Liver (tissue), 9 donors: ENCODE results near the gene TEX2. TPM values are rescaled to one million over a fixed set of nuclear protein-coding genes. Genes with fewer than 3 reads are reported as not detected.

Experiments used
- DNase-seq: peaks from one replicate; pipeline ENCODE4 v3.0.0-alpha.2; 2017; ENCODE audit warnings: low spot score
- H3K27ac ChIP-seq, 2 donors: one replicate each; pipeline ENCODE4 v1.7.0; 2013; ENCODE audit warnings: inconsistent platforms in 2 of 2, low read length in 2 of 2, control low read depth in 1 of 2, low read depth in 1 of 2, mild to moderate bottlenecking in 1 of 2
- H3K27me3 ChIP-seq, 4 donors: one replicate each; pipeline versions ENCODE4 v1.6.1 to v1.7.0; 2013; ENCODE audit warnings: low read length in 3 of 4, inconsistent platforms in 1 of 4, mild to moderate bottlenecking in 1 of 4, moderate library complexity in 1 of 4; ENCODE audit not compliant: control insufficient read depth in 4 of 4, insufficient read depth in 4 of 4
- H3K36me3 ChIP-seq, 4 donors: one replicate each; pipeline versions ENCODE4 v1.6.1 to v1.7.0; 2013; ENCODE audit warnings: low read length in 3 of 4, mild to moderate bottlenecking in 3 of 4, low read depth in 1 of 4, moderate library complexity in 1 of 4; ENCODE audit not compliant: control insufficient read depth in 4 of 4, insufficient read depth in 3 of 4
- H3K4me1 ChIP-seq, 4 donors: one replicate each; pipeline versions ENCODE4 v1.6.1 to v1.7.0; 2013; ENCODE audit warnings: low read length in 3 of 4, mild to moderate bottlenecking in 3 of 4, moderate library complexity in 1 of 4; ENCODE audit not compliant: control insufficient read depth in 4 of 4, insufficient read depth in 4 of 4
- H3K4me3 ChIP-seq, 3 donors: one replicate each; pipeline versions ENCODE4 v1.6.1 to v1.7.0; 2013; ENCODE audit warnings: low read length in 3 of 3, control low read depth in 1 of 3, low read depth in 1 of 3, mild to moderate bottlenecking in 1 of 3
- H3K9ac ChIP-seq, 2 donors: one replicate each; pipeline ENCODE4 v1.7.0; 2013; ENCODE audit warnings: low read length in 2 of 2, mild to moderate bottlenecking in 2 of 2, moderate library complexity in 2 of 2, control low read depth in 1 of 2, low read depth in 1 of 2
- H3K9me3 ChIP-seq, 4 donors: one replicate each; pipeline versions ENCODE4 v1.6.1 to v1.7.0; 2013; ENCODE audit warnings: low read length in 3 of 4; ENCODE audit not compliant: control insufficient read depth in 4 of 4
- ATF3 ChIP-seq: IDR thresholded peaks from 2 replicates; pipeline ENCODE4 v1.6.1; 2016; ENCODE audit warnings: antibody characterized with exemption
- CTCF ChIP-seq: fragments of 150-350 bp; IDR thresholded peaks from 2 replicates; pipeline ENCODE4 v1.5.1; 2017; ENCODE audit warnings: improper control_type of control experiment, low read depth, low read length; ENCODE audit not compliant: missing input control
- EGR1 ChIP-seq, 2 donors: IDR thresholded peaks; 2 replicates each; pipeline ENCODE4 v1.6.1; 2016 to 2018; ENCODE audit warnings: antibody characterized with exemption in 2 of 2, low read depth in 2 of 2
- FOXA1 ChIP-seq: IDR thresholded peaks from 2 replicates; pipeline ENCODE4 v1.6.1; 2016; ENCODE audit warnings: antibody characterized with exemption
- FOXA2 ChIP-seq: IDR thresholded peaks from 2 replicates; pipeline ENCODE4 v1.6.1; 2016; ENCODE audit warnings: antibody characterized with exemption
- HNF4A ChIP-seq, 2 donors: conservative IDR thresholded peaks; 2 replicates each; pipeline ENCODE4 v1.6.1; 2016; ENCODE audit warnings: antibody characterized with exemption in 2 of 2, mild to moderate bottlenecking in 2 of 2
- JUND ChIP-seq, 2 donors: IDR thresholded peaks; 2 replicates each; pipeline ENCODE4 v1.6.1; 2016; ENCODE audit warnings: antibody characterized with exemption in 2 of 2
- RAD21 ChIP-seq, 2 donors: IDR thresholded peaks; 2 replicates each; pipeline ENCODE4 v1.6.1; 2016; ENCODE audit warnings: antibody characterized with exemption in 2 of 2, mild to moderate bottlenecking in 2 of 2
- REST ChIP-seq: IDR thresholded peaks from 2 replicates; pipeline ENCODE4 v1.6.1; 2016; ENCODE audit warnings: antibody characterized with exemption, mild to moderate bottlenecking
- SP1 ChIP-seq: IDR thresholded peaks from 2 replicates; pipeline ENCODE4 v1.6.1; 2018; ENCODE audit warnings: antibody characterized with exemption, mild to moderate bottlenecking
- TAF1 ChIP-seq: conservative IDR thresholded peaks from 2 replicates; pipeline ENCODE4 v1.6.1; 2016; ENCODE audit warnings: antibody characterized with exemption, mild to moderate bottlenecking
- YY1 ChIP-seq: IDR thresholded peaks from 2 replicates; pipeline ENCODE4 v1.6.1; 2016; ENCODE audit warnings: antibody characterized with exemption, mild to moderate bottlenecking
- ZBTB33 ChIP-seq: IDR thresholded peaks from 2 replicates; pipeline ENCODE4 v1.6.1; 2016; ENCODE audit warnings: antibody characterized with exemption
- WGBS: extraction: QIAGEN DNeasy Blood & Tissue Kit; methylation state at CpG from one replicate; pipeline ENCODE4 v1.1.7; 2013; 5-methylcytosine and 5-hydroxymethylcytosine counted together
- polyA plus RNA-seq, 2 donors: library from polyadenylated mRNA; stranded (reverse) in 1 of 2; unstranded in 1 of 2; fragments of 200-250 nt in 1 of 2; fragments of >200 nt in 1 of 2; fragmentation: Nextera tagmentation in 1 of 2; extraction: Ambion mirVana in 1 of 2; gene quantifications; one replicate each; pipeline versions ENCODE4 v1.2.1 to v1.2.3, GENCODE V29; 2013 to 2015
- total RNA-seq, 2 donors: library from RNA; depleted of rRNA; stranded (reverse); fragments of >200 nt; gene quantifications; one replicate each; pipeline ENCODE4 v1.2.3, GENCODE V29; 2014
- donor health status: healthy.
- donor health status: healthy.
- donor health status: healthy.
- donor health status: healthy.
- donor health status: healthy.

TEX2 gene
- total and polyA plus RNA-seq, 4 donors: 15.9 to 39.8 (median 28.2) TPM

GRCh38 chr17:64149196-64149595 is 113.9 kb downstream of the TEX2 start:
- DNase-seq: no peak
- H3K4me3 ChIP-seq: no peak overlapping the region
- no peak for TF ChIP-seq ATF3
- TF ChIP-seq HNF4A (conservative IDR thresholded peaks at IDR 0.05): no peak
- TF ChIP-seq JUND (IDR thresholded peaks at IDR 0.05): no peak
- TF ChIP-seq FOXA1: no peak
- TF ChIP-seq EGR1 (IDR thresholded peaks at IDR 0.05; ENCODE audit: low read depth in 2 of 2): no peak
- TF ChIP-seq REST: no peak
- TF ChIP-seq SP1: no peak
- TF ChIP-seq CTCF: no peak
- TF ChIP-seq TAF1: no peak
- no peak for TF ChIP-seq YY1
- no peak for TF ChIP-seq ZBTB33
- TF ChIP-seq FOXA2: no peak
- 91% methylated on average over 6 of the region's 6 CpGs for WGBS
- peaks cover 6 to 63% (median 57%) of the 10 kb centered on the region in 4 donors for H3K4me1 ChIP-seq
- H3K36me3 ChIP-seq: peaks cover 3 to 13% (median 6%) of the 10 kb centered on the region in 4 donors
- peak overlapping the region; percentile 9 to 96 for H3K27ac ChIP-seq
- H3K9me3 ChIP-seq: no peaks in the 10 kb centered on the region
- no peak overlapping the region for H3K9ac ChIP-seq
- H3K27me3 ChIP-seq: no peaks in the 10 kb centered on the region

- no peak for DNase-seq
- H3K9me3 ChIP-seq: no peaks in the 10 kb centered on the region
- H3K27ac ChIP-seq: peak overlapping the region; percentile 77 to 96
- 90% methylated on average over 4 of the region's 4 CpGs for WGBS
- H3K36me3 ChIP-seq: peaks cover 3 to 13% (median 6%) of the 10 kb centered on the region in 4 donors
- no peak overlapping the region for H3K9ac ChIP-seq
- H3K4me3 ChIP-seq: no peak overlapping the region
- peaks cover 6 to 61% (median 55%) of the 10 kb centered on the region in 4 donors for H3K4me1 ChIP-seq
- H3K27me3 ChIP-seq: no peaks in the 10 kb centered on the region
- TF ChIP-seq RAD21 (IDR thresholded peaks at IDR 0.05): peak; percentile 38 to 53
- TF ChIP-seq CTCF: no peak
- peak in 1 of 2 donors; percentile 13 for TF ChIP-seq HNF4A (conservative IDR thresholded peaks at IDR 0.05)
- TF ChIP-seq EGR1 (IDR thresholded peaks at IDR 0.05; ENCODE audit: low read depth in 2 of 2): no peak
- TF ChIP-seq SP1: no peak
These were observed 114.4 kb downstream of the TEX2 start for GRCh38 chr17:64148699-64149098.
